ENCODE results near the gene SORL1-AS1.

Gene SORL1-AS1

DNA sequence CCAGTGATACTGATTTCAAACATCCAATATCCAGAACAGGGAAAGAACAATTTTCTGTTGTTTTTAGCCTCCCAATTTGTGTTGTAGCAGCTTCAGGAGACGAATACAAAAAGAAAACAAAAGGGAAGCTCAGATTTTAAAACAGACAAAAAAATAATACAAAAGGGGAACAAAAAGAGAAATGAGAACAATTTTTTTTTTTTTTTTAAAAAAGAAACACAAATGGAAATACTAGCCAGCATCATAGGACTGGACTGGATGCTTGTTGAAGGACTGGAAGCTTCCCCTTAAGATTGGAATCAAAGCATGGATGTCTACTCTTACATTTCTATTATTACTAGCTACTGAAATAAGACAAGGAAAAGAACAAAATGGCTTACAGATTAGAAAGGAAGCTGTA is 47.1 kb downstream of the SORL1-AS1 start:
- H3K4me3 ChIP-seq (ENCODE audit: low read depth, low read length) = no peak overlapping the region

DNA sequence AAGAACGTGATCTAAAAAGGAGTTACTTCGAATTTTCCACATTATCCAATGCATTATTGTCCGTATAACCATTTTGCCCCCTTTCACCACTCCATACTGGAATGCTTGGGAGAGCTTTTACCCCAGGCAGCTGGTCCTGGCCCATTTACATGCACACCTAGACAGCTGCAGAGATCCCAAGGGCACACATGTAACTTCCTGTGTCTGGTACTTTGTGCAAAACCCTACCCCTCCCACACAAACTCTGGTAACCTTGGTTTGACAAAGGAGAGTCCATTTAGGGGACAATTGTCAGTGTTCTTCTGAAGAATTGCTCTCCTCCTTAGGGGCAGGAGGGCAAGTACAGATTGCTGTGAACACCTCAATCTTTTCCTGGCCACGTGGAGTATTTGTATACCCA is 58.0 kb downstream of the SORL1-AS1 start:
- no peak overlapping the region for H3K4me3 ChIP-seq (ENCODE audit: low read depth, low read length)

DNA sequence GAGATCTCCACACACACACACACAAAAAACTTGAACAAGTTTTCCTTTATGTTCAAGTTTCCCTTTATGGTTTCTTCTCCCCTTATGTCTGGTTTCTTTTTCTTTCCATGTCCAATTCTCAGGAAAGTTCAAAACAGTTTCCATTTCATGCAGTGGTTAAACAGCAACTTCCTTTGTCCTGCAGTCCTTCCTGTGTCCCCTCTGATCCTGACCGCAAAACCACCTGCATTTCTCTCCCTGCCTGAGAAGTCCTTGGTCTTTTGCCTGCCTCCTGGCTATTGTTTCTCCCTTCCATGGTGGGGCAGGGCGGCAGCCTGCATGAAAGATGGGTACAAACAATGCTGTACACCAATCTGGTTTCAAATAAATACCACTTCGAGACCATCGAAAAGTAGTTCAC is 58.9 kb downstream of the SORL1-AS1 start:
- H3K4me3 ChIP-seq (ENCODE audit: low read depth, low read length) = no peak overlapping the region

DNA sequence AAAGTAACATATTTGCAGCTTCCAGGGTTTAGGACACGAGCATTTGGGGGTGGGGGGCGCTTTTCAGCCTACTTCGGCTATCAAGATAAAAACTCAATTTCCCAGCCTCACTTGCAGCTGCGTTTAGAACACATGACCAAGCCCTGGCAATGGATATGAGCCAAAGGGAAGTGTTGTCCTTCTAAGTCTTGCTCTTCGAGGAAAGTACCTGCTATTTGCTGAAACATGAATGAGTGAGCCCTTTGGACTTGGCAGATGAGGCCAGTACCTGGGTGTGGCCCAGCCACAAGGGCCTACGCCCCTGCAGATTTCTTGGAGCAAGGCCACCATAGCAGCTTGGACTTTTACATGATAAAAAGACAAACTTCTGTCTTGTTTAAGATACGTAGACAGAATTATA is 60.9 kb downstream of the SORL1-AS1 start:
- H3K4me3 ChIP-seq (ENCODE audit: low read depth, low read length) = no peak overlapping the region

DNA sequence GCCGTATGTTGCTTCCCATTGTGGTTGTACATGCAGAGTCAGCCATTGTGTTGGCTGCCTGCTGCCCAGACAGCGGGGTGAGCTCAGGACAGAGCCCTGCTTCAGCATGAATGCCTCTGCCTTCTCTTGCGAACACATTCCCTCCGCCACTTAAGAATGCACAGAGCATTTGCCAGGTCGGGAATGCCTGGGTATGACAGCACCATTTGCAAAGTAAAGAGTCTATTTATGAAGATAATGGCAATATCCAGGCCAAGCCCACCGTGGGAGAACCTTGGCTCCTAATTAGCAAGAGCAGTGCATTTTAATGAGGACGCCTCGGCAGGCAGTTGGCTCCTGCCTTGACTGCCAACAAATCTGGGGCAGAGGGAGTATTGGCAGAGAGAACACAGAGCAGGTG is 63.1 kb downstream of the SORL1-AS1 start:
- H3K4me3 ChIP-seq (ENCODE audit: low read depth, low read length) = no peak overlapping the region
